Parathyroid adenoma (tissue), 2 donors: ENCODE results near the gene PLPPR1.

Source experiments
- H2AFZ ChIP-seq: fragments of 300-600 bp; sonication (generic); one replicate; pipeline ENCODE4 v1.7.0; 2017; ENCODE audit warnings: antibody characterized with exemption, mild to moderate bottlenecking
- H3K27ac ChIP-seq: fragments of 300-600 bp; sonication (generic); one replicate; pipeline ENCODE4 v1.7.0; 2017
- H3K27me3 ChIP-seq: fragments of 300-600 bp; sonication (generic); one replicate; pipeline ENCODE4 v1.7.0; 2017; ENCODE audit warnings: low read length; ENCODE audit not compliant: control insufficient read depth, insufficient read depth
- H3K36me3 ChIP-seq: fragments of 300-600 bp; sonication (generic); one replicate; pipeline ENCODE4 v1.7.0; 2017; ENCODE audit warnings: low read length; ENCODE audit not compliant: control insufficient read depth, insufficient read depth
- H3K4me1 ChIP-seq: fragments of 300-600 bp; sonication (generic); one replicate; pipeline ENCODE4 v1.7.0; 2017; ENCODE audit warnings: control low read depth
- H3K4me2 ChIP-seq: fragments of 300-600 bp; sonication (generic); one replicate; pipeline ENCODE4 v1.7.0; 2017; ENCODE audit warnings: low read length
- H3K4me3 ChIP-seq: fragments of 300-600 bp; sonication (generic); one replicate; pipeline ENCODE4 v1.7.0; 2017; ENCODE audit warnings: low read depth, low read length
- H3K79me2 ChIP-seq: fragments of 300-600 bp; sonication (generic); one replicate; pipeline ENCODE4 v1.7.0; 2017; ENCODE audit warnings: control low read depth
- H3K9ac ChIP-seq: fragments of 300-600 bp; sonication (generic); one replicate; pipeline ENCODE4 v1.7.0; 2017; ENCODE audit warnings: mild to moderate bottlenecking
- H3K9me3 ChIP-seq: fragments of 300-600 bp; sonication (generic); one replicate; pipeline ENCODE4 v1.7.0; 2017; ENCODE audit warnings: low read length; ENCODE audit not compliant: control insufficient read depth
- TF ChIP-seq, protein P1 (sequence below): fragments of 300-600 bp; sonication (generic); IDR thresholded peaks from one replicate; pipeline ENCODE4 v1.7.0; 2017; ENCODE audit warnings: antibody characterized with exemption, mild to moderate bottlenecking
- donor health status: primary hyperparathyroidism.

The PLPPR1 gene

DNA sequence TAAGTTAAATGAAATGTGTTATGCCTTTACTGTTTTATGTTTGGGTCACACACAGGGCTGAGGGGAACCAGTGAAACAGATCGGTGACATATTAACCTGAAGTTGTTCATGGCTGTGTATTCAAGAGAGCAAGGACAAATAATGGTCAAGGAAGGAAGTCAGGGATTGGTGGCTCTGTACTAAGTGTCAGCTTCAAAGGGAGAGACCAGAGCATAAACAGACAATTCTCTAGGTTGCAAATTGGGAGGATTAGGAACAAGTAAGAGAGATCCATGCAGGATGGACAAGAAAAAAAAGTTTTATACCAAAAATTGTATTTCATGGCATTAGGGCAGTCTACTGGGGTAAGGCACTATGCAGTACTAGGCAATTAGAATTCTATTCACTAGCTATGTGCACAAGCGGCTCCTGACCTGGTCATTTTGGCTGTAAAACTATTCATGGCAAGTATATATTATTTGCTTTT lies 156.3 kb downstream of the PLPPR1 start:
- no peak overlapping the region for H3K4me3 ChIP-seq

DNA sequence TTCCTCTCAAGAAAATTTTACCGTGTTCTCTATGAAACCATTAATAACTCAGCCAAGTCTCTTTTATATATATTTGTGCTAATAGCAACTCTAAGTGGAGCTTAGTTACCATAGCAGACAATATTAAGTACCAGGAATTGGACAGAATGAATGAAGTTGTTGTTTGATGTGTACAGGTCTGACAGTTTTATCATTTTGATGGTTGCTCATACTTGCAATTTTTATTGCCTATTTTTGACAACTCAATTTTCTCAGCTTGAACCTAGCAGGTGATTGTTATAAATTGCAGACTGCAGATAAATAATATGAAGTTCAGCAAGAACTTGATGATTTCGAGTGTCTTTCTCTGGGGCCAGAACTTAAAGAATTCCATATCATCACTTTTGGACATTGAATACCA lies 163.2 kb downstream of the PLPPR1 start:
- Histone ChIP-seq H2AFZ (no peak overlapping the region), H3K36me3 (no peaks in the 10 kb centered on the region), H3K9me3 (no peaks in the 10 kb centered on the region), H3K27me3 (no peaks in the 10 kb centered on the region), H3K9ac (no peak overlapping the region), H3K27ac (no peak overlapping the region), H3K4me2 (no peak overlapping the region), H3K79me2 (no peaks in the 10 kb centered on the region), H3K4me3 (no peak overlapping the region), H3K4me1 (no peaks in the 10 kb centered on the region)
- TF ChIP-seq, protein P1, sequence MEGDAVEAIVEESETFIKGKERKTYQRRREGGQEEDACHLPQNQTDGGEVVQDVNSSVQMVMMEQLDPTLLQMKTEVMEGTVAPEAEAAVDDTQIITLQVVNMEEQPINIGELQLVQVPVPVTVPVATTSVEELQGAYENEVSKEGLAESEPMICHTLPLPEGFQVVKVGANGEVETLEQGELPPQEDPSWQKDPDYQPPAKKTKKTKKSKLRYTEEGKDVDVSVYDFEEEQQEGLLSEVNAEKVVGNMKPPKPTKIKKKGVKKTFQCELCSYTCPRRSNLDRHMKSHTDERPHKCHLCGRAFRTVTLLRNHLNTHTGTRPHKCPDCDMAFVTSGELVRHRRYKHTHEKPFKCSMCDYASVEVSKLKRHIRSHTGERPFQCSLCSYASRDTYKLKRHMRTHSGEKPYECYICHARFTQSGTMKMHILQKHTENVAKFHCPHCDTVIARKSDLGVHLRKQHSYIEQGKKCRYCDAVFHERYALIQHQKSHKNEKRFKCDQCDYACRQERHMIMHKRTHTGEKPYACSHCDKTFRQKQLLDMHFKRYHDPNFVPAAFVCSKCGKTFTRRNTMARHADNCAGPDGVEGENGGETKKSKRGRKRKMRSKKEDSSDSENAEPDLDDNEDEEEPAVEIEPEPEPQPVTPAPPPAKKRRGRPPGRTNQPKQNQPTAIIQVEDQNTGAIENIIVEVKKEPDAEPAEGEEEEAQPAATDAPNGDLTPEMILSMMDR, result no peak

More for the DNA sequence above, 156.3 kb downstream of the PLPPR1 start:
- Histone ChIP-seq H3K36me3 (no peaks in the 10 kb centered on the region), H3K79me2 (no peaks in the 10 kb centered on the region), H3K9ac (no peak overlapping the region), H3K4me2 (no peak overlapping the region), H3K27ac (no peak overlapping the region), H3K9me3 (no peaks in the 10 kb centered on the region), H2AFZ (no peak overlapping the region), H3K27me3 (no peaks in the 10 kb centered on the region), H3K4me1 (no peaks in the 10 kb centered on the region)
- TF ChIP-seq, protein P1, result no peak

DNA sequence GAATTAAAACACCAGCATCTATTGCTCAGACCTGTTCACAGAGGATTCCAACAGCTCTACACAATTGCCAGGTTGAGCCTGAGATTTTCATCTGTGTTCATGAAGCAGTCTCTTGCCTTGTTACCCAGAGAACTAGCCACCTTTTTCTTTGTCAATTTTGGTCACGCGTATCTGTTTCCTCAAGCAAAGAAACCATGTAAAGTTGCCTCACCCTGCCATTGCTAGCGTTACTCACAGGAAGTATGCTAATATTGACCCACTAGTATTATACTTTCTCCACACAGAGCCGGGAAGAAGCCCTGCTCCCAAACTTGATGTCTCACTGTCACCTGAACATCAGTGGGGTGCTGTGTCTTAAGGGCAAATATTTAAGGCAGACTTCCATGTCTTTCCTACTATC lies 168.5 kb downstream of the PLPPR1 start:
- Histone ChIP-seq H3K27me3 (no peaks in the 10 kb centered on the region), H3K9me3 (no peaks in the 10 kb centered on the region), H2AFZ (no peak overlapping the region), H3K79me2 (no peaks in the 10 kb centered on the region), H3K9ac (no peak overlapping the region), H3K27ac (no peak overlapping the region), H3K36me3 (no peaks in the 10 kb centered on the region), H3K4me1 (no peaks in the 10 kb centered on the region), H3K4me3 (no peak overlapping the region), H3K4me2 (no peak overlapping the region)
- TF ChIP-seq, protein P1, result no peak

DNA sequence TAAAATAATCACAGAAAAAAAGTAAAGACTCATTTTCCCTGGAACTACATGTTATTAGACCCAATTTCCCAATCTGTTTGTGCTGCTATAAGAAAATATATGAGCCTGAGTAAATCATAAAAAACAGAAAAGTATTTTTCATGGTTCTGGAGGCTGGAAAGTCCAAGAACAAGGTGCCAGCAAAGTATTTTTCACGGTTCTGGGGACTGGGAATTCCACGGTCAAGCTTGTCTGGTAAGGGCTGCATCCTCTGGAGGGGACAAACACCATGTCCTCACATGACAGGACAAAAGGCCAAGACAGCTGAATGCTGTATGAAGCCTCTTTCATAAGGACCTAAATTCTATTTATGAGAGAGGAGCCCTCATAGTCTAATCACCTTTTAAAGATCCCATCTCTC lies 172.3 kb downstream of the PLPPR1 start:
- Histone ChIP-seq H2AFZ (no peak overlapping the region), H3K4me2 (no peak overlapping the region), H3K27ac (no peak overlapping the region), H3K4me1 (no peaks in the 10 kb centered on the region), H3K9ac (no peak overlapping the region), H3K9me3 (no peaks in the 10 kb centered on the region), H3K27me3 (no peaks in the 10 kb centered on the region), H3K4me3 (no peak overlapping the region), H3K79me2 (no peaks in the 10 kb centered on the region), H3K36me3 (no peaks in the 10 kb centered on the region)
- TF ChIP-seq, protein P1, result no peak

DNA sequence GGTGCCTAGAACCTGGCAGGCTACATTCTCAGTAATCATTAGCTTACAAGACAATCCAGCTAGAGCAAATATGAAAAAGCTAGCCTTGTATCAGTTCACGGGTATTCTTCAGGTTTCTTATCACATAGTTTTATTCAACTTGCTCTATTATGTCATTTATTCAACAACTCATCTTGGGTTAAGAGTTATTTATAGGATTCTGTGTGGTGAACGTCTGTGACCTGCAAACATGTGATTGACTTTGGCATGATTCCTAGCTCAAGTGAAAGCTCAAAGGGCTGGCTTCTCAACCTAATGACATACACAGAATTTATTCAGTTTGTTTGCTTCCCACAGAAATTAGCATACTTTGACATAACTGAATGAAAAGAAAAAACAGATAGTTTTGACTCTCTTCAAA lies 173.1 kb downstream of the PLPPR1 start:
- Histone ChIP-seq H2AFZ (no peak overlapping the region), H3K4me1 (no peaks in the 10 kb centered on the region), H3K79me2 (no peaks in the 10 kb centered on the region), H3K27ac (no peak overlapping the region), H3K27me3 (no peaks in the 10 kb centered on the region), H3K4me2 (no peak overlapping the region), H3K4me3 (no peak overlapping the region), H3K9ac (no peak overlapping the region), H3K36me3 (no peaks in the 10 kb centered on the region), H3K9me3 (no peaks in the 10 kb centered on the region)
- TF ChIP-seq, protein P1, result no peak
